H9 (cell line): ENCODE results near the gene TMOD1. TPM values are rescaled to one million over a fixed set of nuclear protein-coding genes. Genes with fewer than 3 reads are reported as not detected.

Experiments
- DNase-seq: peaks from one replicate; pipeline ENCODE4 v3.0.0-alpha.2; 2017
- H2AFZ ChIP-seq: one replicate; pipeline ENCODE4 v1.6.1; 2013; ENCODE audit warnings: mild to moderate bottlenecking, low read length, control low read depth, moderate library complexity
- H2AK5ac ChIP-seq: 2 replicates; pipeline ENCODE4 v1.6.1; 2013; ENCODE audit warnings: low read length, control low read depth, mixed read lengths; ENCODE audit not compliant: insufficient read length
- H2BK120ac ChIP-seq: one replicate; pipeline ENCODE4 v1.6.1; 2013; ENCODE audit warnings: low read depth, mild to moderate bottlenecking, low read length, control low read depth, inconsistent platforms; ENCODE audit not compliant: poor library complexity, severe bottlenecking
- H2BK12ac ChIP-seq: 2 replicates; pipeline ENCODE4 v1.6.1; 2013; ENCODE audit warnings: low read length, control low read depth, mixed read lengths, low read depth; ENCODE audit not compliant: insufficient read length
- H2BK15ac ChIP-seq: 2 replicates; pipeline ENCODE4 v1.6.1; 2013; ENCODE audit warnings: low read depth, low read length, control low read depth
- H2BK20ac ChIP-seq: one replicate; pipeline ENCODE4 v1.6.1; 2013; ENCODE audit warnings: low read depth, mild to moderate bottlenecking, low read length, control low read depth, inconsistent platforms; ENCODE audit not compliant: poor library complexity, severe bottlenecking
- H2BK5ac ChIP-seq: 2 replicates; pipeline ENCODE4 v1.6.1; 2013; ENCODE audit warnings: low read length, control low read depth, mixed read lengths; ENCODE audit not compliant: insufficient read length
- H3K14ac ChIP-seq: 2 replicates; pipeline ENCODE4 v1.6.1; 2013; ENCODE audit warnings: low read length, control low read depth; ENCODE audit not compliant: insufficient read depth
- H3K18ac ChIP-seq: 2 replicates; pipeline ENCODE4 v1.6.1; 2013; ENCODE audit warnings: low read depth, mild to moderate bottlenecking, mixed read lengths, low read length, control low read depth; ENCODE audit not compliant: insufficient read length
- H3K23ac ChIP-seq: 2 replicates; pipeline ENCODE4 v1.6.1; 2013; ENCODE audit warnings: low read length, control low read depth, mixed read lengths, low read depth; ENCODE audit not compliant: insufficient read length
- H3K23me2 ChIP-seq: 2 replicates; pipeline ENCODE4 v1.6.1; 2013; ENCODE audit warnings: low read depth, mild to moderate bottlenecking, mixed read lengths, low read length, control low read depth; ENCODE audit not compliant: insufficient read length, poor library complexity, severe bottlenecking
- H3K27ac ChIP-seq: 2 replicates; pipeline ENCODE4 v1.5.1; 2013; ENCODE audit warnings: low read length, control low read depth, mixed read lengths, low read depth; ENCODE audit not compliant: insufficient read length
- H3K27me3 ChIP-seq: 2 replicates; pipeline ENCODE4 v1.6.1; 2013; ENCODE audit warnings: low read length, control low read depth, inconsistent platforms; ENCODE audit not compliant: insufficient read depth
- H3K4ac ChIP-seq: 2 replicates; pipeline ENCODE4 v1.6.1; 2013; ENCODE audit warnings: low read depth, mild to moderate bottlenecking, control low read depth, inconsistent platforms, low read length, moderate library complexity
- H3K4me1 ChIP-seq: 2 replicates; pipeline ENCODE4 v1.6.1; 2013; ENCODE audit warnings: low read length, control low read depth, inconsistent platforms; ENCODE audit not compliant: insufficient read depth
- H3K4me2 ChIP-seq: 2 replicates; pipeline ENCODE4 v1.6.1; 2013; ENCODE audit warnings: low read length, control low read depth, mixed read lengths; ENCODE audit not compliant: insufficient read length, insufficient read depth
- H3K56ac ChIP-seq: 2 replicates; pipeline ENCODE4 v1.6.1; 2013; ENCODE audit warnings: low read depth, mild to moderate bottlenecking, mixed read lengths, low read length, control low read depth; ENCODE audit not compliant: insufficient read length
- H3K79me1 ChIP-seq: 2 replicates; pipeline ENCODE4 v1.6.1; 2013; ENCODE audit warnings: low read depth, mild to moderate bottlenecking, moderate library complexity, low read length, control low read depth, inconsistent platforms; ENCODE audit not compliant: insufficient read depth, poor library complexity, severe bottlenecking
- H3K79me2 ChIP-seq: 2 replicates; pipeline ENCODE4 v1.6.1; 2013; ENCODE audit warnings: low read length, control low read depth, inconsistent platforms; ENCODE audit not compliant: insufficient read depth
- H3K9ac ChIP-seq: 2 replicates; pipeline ENCODE4 v1.6.1; 2013; ENCODE audit warnings: low read length, control low read depth, mixed read lengths; ENCODE audit not compliant: insufficient read length; ENCODE audit errors: extremely low read depth
- H3K9me3 ChIP-seq: one replicate; pipeline ENCODE4 v1.6.1; 2013; ENCODE audit warnings: low read depth, low read length, inconsistent platforms; ENCODE audit not compliant: control insufficient read depth
- H3T11ph ChIP-seq: one replicate; pipeline ENCODE4 v1.6.1; 2013; ENCODE audit warnings: mild to moderate bottlenecking, low read length, control low read depth, inconsistent platforms
- H4K20me1 ChIP-seq: one replicate; pipeline ENCODE4 v1.6.1; 2013; ENCODE audit not compliant: control insufficient read depth, insufficient read length, insufficient read depth
- H4K5ac ChIP-seq: 2 replicates; pipeline ENCODE4 v1.6.1; 2013; ENCODE audit warnings: low read depth, mild to moderate bottlenecking, mixed read lengths, low read length, control low read depth; ENCODE audit not compliant: insufficient read length
- H4K8ac ChIP-seq: replicated peaks from 2 replicates; pipeline ENCODE4 v1.6.1; 2013; ENCODE audit warnings: low read length, control low read depth, mixed read lengths, low read depth; ENCODE audit not compliant: insufficient read length
- H4K91ac ChIP-seq: 2 replicates; pipeline ENCODE4 v1.6.1; 2013; ENCODE audit warnings: low read depth, mild to moderate bottlenecking, moderate library complexity, mixed read lengths, low read length, control low read depth; ENCODE audit not compliant: insufficient read length
- H3K27ac Mint-ChIP-seq, 3 experiments: 2 replicates in 2 of 3; 3 replicates in 1 of 3; pipeline ENCODE4 v1.8.0; 2020 to 2021; ENCODE audit warnings: mixed read lengths in 3 of 3, mild to moderate bottlenecking in 1 of 3, moderate library complexity in 1 of 3
- H3K27me3 Mint-ChIP-seq: 2 replicates; pipeline ENCODE4 v1.8.0; 2021; ENCODE audit warnings: low read depth, mild to moderate bottlenecking, moderate library complexity, mixed read lengths
- H3K36me3 Mint-ChIP-seq, 3 experiments: 2 replicates in 2 of 3; 3 replicates in 1 of 3; pipeline ENCODE4 v1.8.0; 2020 to 2021; ENCODE audit warnings: low read depth in 3 of 3, mixed read lengths in 3 of 3; ENCODE audit not compliant: insufficient read depth in 1 of 3
- H3K4me1 Mint-ChIP-seq, 2 experiments: 2 replicates each; pipeline ENCODE4 v1.8.0; 2020; ENCODE audit warnings: mixed read lengths in 2 of 2
- H3K4me3 Mint-ChIP-seq, 2 experiments: 2 replicates in 1 of 2; 3 replicates in 1 of 2; pipeline ENCODE4 v1.8.0; 2020 to 2021; ENCODE audit warnings: mild to moderate bottlenecking in 2 of 2, mixed read lengths in 2 of 2, moderate library complexity in 1 of 2
- H3K9me3 Mint-ChIP-seq, 2 experiments: 2 replicates in 1 of 2; 3 replicates in 1 of 2; pipeline ENCODE4 v1.8.0; 2020; ENCODE audit warnings: mild to moderate bottlenecking in 2 of 2, mixed read lengths in 2 of 2, moderate library complexity in 1 of 2
- total RNA-seq: library from RNA; stranded (reverse); gene quantifications from 2 replicates; pipeline ENCODE4 v1.2.1, GENCODE V29; 2021
- TF ChIP-seq, protein P1 (sequence below): fragments of 200-600 bp; sonication (generic); conservative IDR thresholded peaks from 3 replicates; pipeline ENCODE4 v1.8.0; 2021; ENCODE audit warnings: antibody characterized with exemption, mild to moderate bottlenecking

Gene TMOD1
- total RNA-seq, 1 experiment from 2014 or later: 0.98 TPM

DNA sequence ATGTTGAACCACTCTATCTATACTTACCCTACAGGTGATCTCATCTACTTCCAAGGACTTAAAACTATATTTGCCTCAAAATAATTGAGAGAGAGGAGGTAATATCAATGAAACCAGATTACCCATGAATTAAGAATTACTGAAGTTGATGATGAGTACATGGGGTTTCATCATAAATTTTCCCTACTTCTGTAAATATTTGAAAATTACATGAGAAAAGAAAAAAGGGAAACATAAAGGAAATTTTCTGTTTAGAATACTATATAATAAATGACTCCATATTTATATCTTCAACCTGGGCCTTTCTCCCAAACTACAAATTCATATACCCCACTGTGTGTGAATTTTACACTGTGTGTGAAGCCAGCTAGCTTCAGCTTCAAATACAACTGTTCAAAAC, 129.1 kb downstream of the TMOD1 start:
- no peak overlapping the region for H2BK120ac ChIP-seq
- H3K79me1 ChIP-seq: peaks cover 8% of the 10 kb centered on the region
- H3K27me3 ChIP-seq: no peaks in the 10 kb centered on the region
- no peaks in the 10 kb centered on the region for H3K9me3 ChIP-seq
- H3K18ac ChIP-seq: no peak overlapping the region
- H3K27ac ChIP-seq: no peak overlapping the region
- no peaks in the 10 kb centered on the region for H3K9me3 Mint-ChIP-seq
- no peak overlapping the region for H2AK5ac ChIP-seq
- H3K79me2 ChIP-seq: peaks cover 26% of the 10 kb centered on the region
- H3K27ac Mint-ChIP-seq: no peak overlapping the region
- H3K36me3 Mint-ChIP-seq: peaks cover 3 to 16% (median 7%) of the 10 kb centered on the region in 3 experiments; a peak in 6 of 7 replicates
- no peak overlapping the region for H3T11ph ChIP-seq
- H2AFZ ChIP-seq: no peak overlapping the region
- TF ChIP-seq, protein P1, sequence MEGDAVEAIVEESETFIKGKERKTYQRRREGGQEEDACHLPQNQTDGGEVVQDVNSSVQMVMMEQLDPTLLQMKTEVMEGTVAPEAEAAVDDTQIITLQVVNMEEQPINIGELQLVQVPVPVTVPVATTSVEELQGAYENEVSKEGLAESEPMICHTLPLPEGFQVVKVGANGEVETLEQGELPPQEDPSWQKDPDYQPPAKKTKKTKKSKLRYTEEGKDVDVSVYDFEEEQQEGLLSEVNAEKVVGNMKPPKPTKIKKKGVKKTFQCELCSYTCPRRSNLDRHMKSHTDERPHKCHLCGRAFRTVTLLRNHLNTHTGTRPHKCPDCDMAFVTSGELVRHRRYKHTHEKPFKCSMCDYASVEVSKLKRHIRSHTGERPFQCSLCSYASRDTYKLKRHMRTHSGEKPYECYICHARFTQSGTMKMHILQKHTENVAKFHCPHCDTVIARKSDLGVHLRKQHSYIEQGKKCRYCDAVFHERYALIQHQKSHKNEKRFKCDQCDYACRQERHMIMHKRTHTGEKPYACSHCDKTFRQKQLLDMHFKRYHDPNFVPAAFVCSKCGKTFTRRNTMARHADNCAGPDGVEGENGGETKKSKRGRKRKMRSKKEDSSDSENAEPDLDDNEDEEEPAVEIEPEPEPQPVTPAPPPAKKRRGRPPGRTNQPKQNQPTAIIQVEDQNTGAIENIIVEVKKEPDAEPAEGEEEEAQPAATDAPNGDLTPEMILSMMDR: no peak
- H3K4me1 Mint-ChIP-seq: peaks cover 23 to 36% of the 10 kb centered on the region in 2 experiments
- H3K23me2 ChIP-seq: peaks cover 11% of the 10 kb centered on the region
- H4K20me1 ChIP-seq: no peaks in the 10 kb centered on the region
- no peaks in the 10 kb centered on the region for H3K27me3 Mint-ChIP-seq
- no peak overlapping the region for H3K14ac ChIP-seq
- H3K4ac ChIP-seq: no peak overlapping the region
- no peak overlapping the region for H4K8ac ChIP-seq
- H3K56ac ChIP-seq: no peak overlapping the region
- no peak overlapping the region for H3K23ac ChIP-seq
- no peak overlapping the region for H4K91ac ChIP-seq
- no peak overlapping the region for H2BK20ac ChIP-seq
- no peak overlapping the region for H2BK15ac ChIP-seq
- 0 out of 2 replicates have a peak, but pooled peaks cover 6% of the 10 kb centered on the region for H3K4me1 ChIP-seq
- H2BK5ac ChIP-seq: no peak overlapping the region
- H4K5ac ChIP-seq: no peak overlapping the region
- no peak overlapping the region for H2BK12ac ChIP-seq
- H3K4me3 Mint-ChIP-seq: no peak overlapping the region
- no peak overlapping the region for H3K9ac ChIP-seq
- DNase-seq: no peak
- no peak overlapping the region for H3K4me2 ChIP-seq
